GM12878 (cell line): Measurements from ENCODE around the gene COA4.

Source experiments
- EP300 ChIP-seq, 2 experiments: fragments of 150-350 bp in 1 of 2; IDR thresholded peaks; 2 replicates each; pipeline ENCODE4 v1.6.1; 2011 to 2012; ENCODE audit warnings: low read depth in 2 of 2, low read length in 2 of 2, borderline replicate concordance in 1 of 2, improper control_type of control experiment in 1 of 2, inconsistent platforms in 1 of 2; ENCODE audit not compliant: control insufficient read depth in 1 of 2
- JUND ChIP-seq: IDR thresholded peaks from 2 replicates; pipeline ENCODE4 v1.6.1; 2012; ENCODE audit warnings: low read depth, mild to moderate bottlenecking, low read length, improper control_type of control experiment, moderate library complexity
- MYC ChIP-seq: IDR thresholded peaks from 2 replicates; pipeline ENCODE4 v1.6.1; 2011; ENCODE audit warnings: mild to moderate bottlenecking, low read length, moderate library complexity, inconsistent platforms; ENCODE audit not compliant: insufficient read depth, insufficient replicate concordance, insufficient read length, severe bottlenecking
- TF ChIP-seq, protein P1 (sequence below), 3 experiments: IDR thresholded peaks in 2 of 3; conservative IDR thresholded peaks in 1 of 3; 2 replicates each; pipeline ENCODE4 v1.5.1; 2011; ENCODE audit warnings: low read depth in 3 of 3, low read length in 3 of 3, mild to moderate bottlenecking in 3 of 3, control low read depth in 2 of 3, moderate library complexity in 2 of 3, inconsistent platforms in 1 of 3, mixed read lengths in 1 of 3; ENCODE audit not compliant: control insufficient read depth in 2 of 3, insufficient read depth in 1 of 3; ENCODE audit errors: extremely low read depth in 1 of 3

DNA sequence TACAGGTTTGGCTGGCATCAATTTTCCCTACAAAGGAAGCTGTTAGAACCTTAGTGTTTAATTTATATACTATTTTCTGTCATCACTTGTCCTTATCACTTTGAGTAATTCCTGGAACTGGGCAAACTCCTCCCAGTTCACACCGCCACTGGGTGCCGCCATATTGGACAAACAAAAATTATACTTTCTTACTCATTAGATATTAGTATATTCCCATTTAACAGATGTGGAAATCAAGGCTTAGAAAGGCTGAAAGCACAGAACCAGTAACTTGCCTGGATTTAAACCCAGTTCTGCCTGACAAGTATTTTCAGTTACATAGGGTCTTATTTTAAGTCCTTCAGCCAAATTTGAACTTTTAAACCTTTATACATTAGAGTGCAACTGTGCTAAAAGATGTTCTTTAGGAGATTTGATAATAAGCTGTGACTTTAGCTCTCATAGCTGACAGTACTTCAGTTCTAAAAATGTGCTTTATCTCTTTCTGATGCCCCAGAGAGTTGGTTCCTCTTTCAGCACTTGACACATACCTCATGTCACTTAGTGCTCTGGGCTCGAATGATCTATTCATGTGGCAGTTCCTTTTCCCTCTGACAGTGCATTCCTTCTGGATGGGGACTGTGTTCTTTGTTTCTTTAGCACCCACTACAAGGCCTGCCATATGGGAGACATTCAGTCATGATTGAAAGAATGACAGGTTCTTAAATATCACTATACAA, 25.4 kb downstream of the COA4 start:
- TF ChIP-seq EP300 (IDR thresholded peaks at IDR 0.05; ENCODE audit: borderline replicate concordance in 1 of 2, control insufficient read depth in 1 of 2, low read depth in 2 of 2, low read length in 2 of 2) = no peak
- no peak for TF ChIP-seq MYC
- TF ChIP-seq, protein P1, sequence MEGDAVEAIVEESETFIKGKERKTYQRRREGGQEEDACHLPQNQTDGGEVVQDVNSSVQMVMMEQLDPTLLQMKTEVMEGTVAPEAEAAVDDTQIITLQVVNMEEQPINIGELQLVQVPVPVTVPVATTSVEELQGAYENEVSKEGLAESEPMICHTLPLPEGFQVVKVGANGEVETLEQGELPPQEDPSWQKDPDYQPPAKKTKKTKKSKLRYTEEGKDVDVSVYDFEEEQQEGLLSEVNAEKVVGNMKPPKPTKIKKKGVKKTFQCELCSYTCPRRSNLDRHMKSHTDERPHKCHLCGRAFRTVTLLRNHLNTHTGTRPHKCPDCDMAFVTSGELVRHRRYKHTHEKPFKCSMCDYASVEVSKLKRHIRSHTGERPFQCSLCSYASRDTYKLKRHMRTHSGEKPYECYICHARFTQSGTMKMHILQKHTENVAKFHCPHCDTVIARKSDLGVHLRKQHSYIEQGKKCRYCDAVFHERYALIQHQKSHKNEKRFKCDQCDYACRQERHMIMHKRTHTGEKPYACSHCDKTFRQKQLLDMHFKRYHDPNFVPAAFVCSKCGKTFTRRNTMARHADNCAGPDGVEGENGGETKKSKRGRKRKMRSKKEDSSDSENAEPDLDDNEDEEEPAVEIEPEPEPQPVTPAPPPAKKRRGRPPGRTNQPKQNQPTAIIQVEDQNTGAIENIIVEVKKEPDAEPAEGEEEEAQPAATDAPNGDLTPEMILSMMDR (IDR thresholded peaks at IDR 0.05 in 2 of 3, conservative IDR thresholded peaks at IDR 0.05 in 1 of 3; ENCODE audit: control insufficient read depth in 2 of 3, extremely low read depth in 1 of 3, insufficient read depth in 1 of 3, low read depth in 3 of 3, low read length in 3 of 3) = no peak
- TF ChIP-seq JUND = no peak
